Muscle layer of colon (tissue), 2 donors: Measurements from ENCODE around the gene PLK2.

ENCODE experiments used
- H3K27ac ChIP-seq: one replicate; pipeline ENCODE4 v1.7.0; 2013; ENCODE audit warnings: low read depth, mild to moderate bottlenecking, low read length, moderate library complexity
- H3K27me3 ChIP-seq, 2 donors: one replicate each; pipeline ENCODE4 v1.7.0; 2013; ENCODE audit warnings: low read length in 2 of 2, mild to moderate bottlenecking in 2 of 2; ENCODE audit not compliant: insufficient read depth in 2 of 2, control insufficient read depth in 1 of 2
- H3K36me3 ChIP-seq: one replicate; pipeline ENCODE4 v1.7.0; 2013; ENCODE audit warnings: mild to moderate bottlenecking, low read length; ENCODE audit not compliant: insufficient read depth
- H3K4me1 ChIP-seq: one replicate; pipeline ENCODE4 v1.7.0; 2013; ENCODE audit warnings: mild to moderate bottlenecking, low read length; ENCODE audit not compliant: insufficient read depth
- H3K4me3 ChIP-seq, 2 donors: one replicate each; pipeline ENCODE4 v1.7.0; 2013; ENCODE audit warnings: low read length in 2 of 2, low read depth in 1 of 2, mild to moderate bottlenecking in 1 of 2, moderate library complexity in 1 of 2
- H3K9ac ChIP-seq: one replicate; pipeline ENCODE4 v1.7.0; 2013; ENCODE audit warnings: low read length
- H3K9me3 ChIP-seq: one replicate; pipeline ENCODE4 v1.7.0; 2013; ENCODE audit warnings: mild to moderate bottlenecking, low read length
- donor health status: abdominal sarcoma.
- donor health status: Adenocarcinoma of cecum.

Gene PLK2

DNA sequence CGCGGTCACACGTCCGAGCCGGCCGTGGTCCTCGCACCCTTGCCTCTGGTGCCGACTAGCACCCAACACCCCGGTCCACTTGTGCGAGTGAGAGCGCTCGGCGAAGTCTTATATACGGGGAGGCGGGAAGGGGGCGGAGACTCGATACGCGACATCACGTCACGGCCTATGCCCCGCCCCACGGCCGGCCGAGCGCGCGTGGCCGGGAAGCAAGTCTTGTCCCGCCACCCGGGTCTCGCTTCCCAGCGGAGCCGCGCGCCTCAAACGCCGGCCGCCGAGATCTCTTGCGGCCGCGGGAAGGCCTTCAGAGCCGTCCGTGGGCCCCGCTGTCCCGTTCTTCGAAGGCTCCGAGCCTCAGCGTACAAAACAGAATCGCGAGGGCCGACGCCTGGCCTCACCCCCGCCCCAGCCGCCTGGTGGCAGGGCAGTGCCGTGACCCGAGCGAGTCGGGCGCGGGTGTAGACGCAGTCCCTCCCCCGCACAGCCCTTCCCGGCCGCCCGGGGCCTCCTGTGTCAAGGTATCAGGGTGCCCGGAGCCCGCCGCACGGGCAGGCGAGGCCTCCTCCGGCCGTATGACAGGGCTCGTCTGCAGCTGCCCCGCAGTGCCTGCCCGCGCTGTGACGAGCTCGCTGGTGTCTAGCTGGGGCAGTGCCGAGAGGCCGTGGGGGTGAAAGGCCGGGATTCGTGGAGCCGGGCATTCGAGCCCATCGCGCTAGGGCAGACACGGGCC, at the start of gene PLK2:
Gene PLK2 (minus strand): TSS at position 85 of the 730 bp plus-strand sequence. CDS start 127 bp downstream, outside the sequence.
- H3K9me3 ChIP-seq = no peaks in the 10 kb centered on the region
- peaks cover under 1% of the 10 kb centered on the region for H3K36me3 ChIP-seq
- H3K9ac ChIP-seq = peak within 1 kb of the TSS; percentile 32
- peak within 1 kb of the TSS; percentile 85 for H3K27ac ChIP-seq
- no peaks in the 10 kb centered on the region for H3K4me1 ChIP-seq
- H3K27me3 ChIP-seq = no peaks in the 10 kb centered on the region
- peak within 1 kb of the TSS; percentile 72 for H3K4me3 ChIP-seq

DNA sequence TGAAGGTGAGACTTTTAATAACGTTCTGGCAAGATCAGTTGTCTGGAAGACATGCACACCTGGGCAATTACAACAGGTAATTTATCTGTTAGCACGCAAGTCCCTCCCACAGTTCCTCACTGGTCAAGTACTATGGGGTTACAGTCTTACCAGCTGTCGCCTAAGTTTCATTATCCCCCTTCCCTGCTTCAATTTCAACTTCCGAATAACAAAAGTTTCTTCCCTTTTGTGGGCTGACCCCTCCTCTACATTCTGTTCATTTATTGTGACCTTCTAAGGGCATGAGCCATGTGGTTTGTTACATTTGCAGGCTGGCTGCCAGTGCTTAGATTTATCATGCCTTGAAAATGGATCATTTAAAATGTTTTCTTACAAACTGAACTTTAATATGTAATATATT, 47.8 kb upstream of the PLK2 start:
- H3K4me1 ChIP-seq = no peaks in the 10 kb centered on the region
- no peak overlapping the region for H3K9ac ChIP-seq
- H3K27ac ChIP-seq = no peak overlapping the region
- no peak overlapping the region for H3K4me3 ChIP-seq
- H3K36me3 ChIP-seq = no peaks in the 10 kb centered on the region
- H3K9me3 ChIP-seq = no peaks in the 10 kb centered on the region
- no peaks in the 10 kb centered on the region for H3K27me3 ChIP-seq

DNA sequence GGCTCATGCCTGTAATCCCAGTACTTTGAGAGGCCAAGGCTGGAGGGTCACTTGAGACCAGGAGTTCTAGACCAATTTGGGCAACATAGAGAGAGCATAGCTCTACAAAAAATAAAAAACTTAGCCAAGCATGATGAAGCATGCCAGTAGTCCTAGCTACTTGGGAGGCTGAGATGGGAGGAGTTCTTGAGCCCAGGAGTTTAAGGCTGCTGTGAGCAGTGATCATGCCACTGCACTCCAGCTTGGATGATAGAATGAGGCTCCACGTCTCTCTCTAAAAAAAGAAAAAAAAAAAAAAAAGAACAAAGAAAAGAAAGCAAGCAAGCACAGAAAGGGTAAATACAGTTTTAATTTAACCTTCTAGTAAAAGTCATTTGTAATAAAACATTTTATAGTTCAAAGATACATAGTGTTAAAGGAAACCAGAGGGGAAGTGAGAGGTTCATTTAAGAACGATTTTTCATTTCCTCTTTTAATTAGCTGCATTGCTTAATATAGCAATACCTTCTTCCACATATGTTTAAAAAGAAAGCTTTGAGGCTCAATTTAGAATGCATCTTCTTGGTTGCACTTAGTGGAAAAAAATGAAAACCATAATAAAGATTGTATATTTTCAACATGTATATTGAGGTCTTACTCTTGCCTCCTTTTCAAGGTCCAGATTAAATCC, 46.2 kb upstream of the PLK2 start:
- Histone ChIP-seq H3K27ac (no peak overlapping the region), H3K27me3 (no peaks in the 10 kb centered on the region), H3K4me3 (no peak overlapping the region), H3K4me1 (no peaks in the 10 kb centered on the region), H3K9ac (no peak overlapping the region), H3K36me3 (no peaks in the 10 kb centered on the region), H3K9me3 (no peaks in the 10 kb centered on the region)

DNA sequence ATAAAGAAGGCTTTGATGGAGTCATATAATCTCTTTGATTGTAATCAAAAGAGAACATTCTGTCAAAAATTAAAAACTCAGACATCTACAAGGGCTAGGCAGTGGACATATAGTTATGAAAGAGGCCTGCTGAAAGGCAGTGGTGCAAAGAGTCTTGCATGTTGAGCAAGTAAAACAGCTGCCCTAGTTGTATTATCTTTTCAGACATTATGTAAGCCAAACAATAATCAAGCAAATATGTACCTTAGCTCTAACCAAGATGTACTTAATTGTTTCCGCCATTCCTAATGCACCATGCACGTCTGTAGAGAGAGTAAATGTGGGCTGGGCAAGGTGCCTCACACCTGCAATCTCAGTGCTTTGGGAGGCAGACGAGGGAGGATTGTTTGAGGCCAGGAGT, 45.6 kb upstream of the PLK2 start:
- Histone ChIP-seq H3K9ac (no peak overlapping the region), H3K36me3 (no peaks in the 10 kb centered on the region), H3K4me1 (no peaks in the 10 kb centered on the region), H3K27ac (no peak overlapping the region), H3K4me3 (no peak overlapping the region), H3K9me3 (no peaks in the 10 kb centered on the region), H3K27me3 (no peaks in the 10 kb centered on the region)

DNA sequence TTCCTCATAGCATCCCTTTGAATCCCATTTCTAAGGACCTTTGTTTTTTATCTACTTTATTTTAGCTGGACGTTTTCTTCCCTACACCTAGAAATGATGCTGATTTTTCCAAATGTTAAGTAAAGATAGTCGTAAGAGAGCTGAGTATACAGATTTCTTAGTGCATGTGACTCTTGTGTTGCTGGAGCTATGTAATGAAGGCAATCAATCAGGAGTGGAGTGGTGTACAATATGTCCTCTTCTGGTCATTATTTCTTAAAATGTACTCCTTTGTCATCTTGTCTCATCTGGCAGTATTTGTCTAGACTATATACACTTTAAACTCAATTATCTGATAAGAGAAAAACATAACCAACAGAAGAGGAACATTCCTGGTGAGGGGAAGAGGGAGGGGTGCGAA, 44.9 kb upstream of the PLK2 start:
- Histone ChIP-seq H3K36me3 (no peaks in the 10 kb centered on the region), H3K4me1 (no peaks in the 10 kb centered on the region), H3K9ac (no peak overlapping the region), H3K27me3 (no peaks in the 10 kb centered on the region), H3K9me3 (no peaks in the 10 kb centered on the region), H3K27ac (no peak overlapping the region), H3K4me3 (no peak overlapping the region)

DNA sequence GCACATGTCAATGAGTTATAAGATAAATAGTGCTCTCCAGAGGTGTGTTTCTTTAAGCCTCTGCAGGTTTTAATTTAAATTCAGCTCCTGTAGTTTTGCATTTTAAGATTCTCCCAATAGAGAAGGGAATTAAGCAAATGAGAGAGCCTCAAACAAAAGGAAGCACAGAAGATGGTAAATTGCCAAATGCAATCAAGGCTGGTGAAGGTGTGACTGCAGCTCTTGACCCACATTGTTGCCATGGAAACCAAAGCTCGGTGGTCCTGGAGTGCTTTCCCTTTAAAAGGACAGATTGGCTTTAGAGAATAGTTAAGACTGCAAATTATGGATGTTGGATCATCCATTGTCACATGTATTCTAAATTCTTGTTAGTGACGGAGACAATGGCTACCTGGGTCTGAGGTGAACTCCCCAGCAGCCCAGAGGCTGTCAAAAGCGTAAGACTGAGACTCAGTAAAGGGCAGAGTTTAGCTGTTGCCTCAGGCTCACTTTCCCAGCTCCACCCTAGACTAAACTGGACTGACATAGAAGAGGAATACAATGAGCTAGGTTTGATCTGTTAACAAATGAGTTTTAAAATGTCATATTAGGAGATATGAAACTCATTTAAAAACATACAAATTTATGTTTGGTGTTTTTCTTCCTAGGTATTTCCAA, 43.6 kb upstream of the PLK2 start:
- Histone ChIP-seq H3K36me3 (no peaks in the 10 kb centered on the region), H3K27ac (no peak overlapping the region), H3K9ac (no peak overlapping the region), H3K4me3 (no peak overlapping the region), H3K9me3 (no peaks in the 10 kb centered on the region), H3K4me1 (no peaks in the 10 kb centered on the region), H3K27me3 (no peaks in the 10 kb centered on the region)

DNA sequence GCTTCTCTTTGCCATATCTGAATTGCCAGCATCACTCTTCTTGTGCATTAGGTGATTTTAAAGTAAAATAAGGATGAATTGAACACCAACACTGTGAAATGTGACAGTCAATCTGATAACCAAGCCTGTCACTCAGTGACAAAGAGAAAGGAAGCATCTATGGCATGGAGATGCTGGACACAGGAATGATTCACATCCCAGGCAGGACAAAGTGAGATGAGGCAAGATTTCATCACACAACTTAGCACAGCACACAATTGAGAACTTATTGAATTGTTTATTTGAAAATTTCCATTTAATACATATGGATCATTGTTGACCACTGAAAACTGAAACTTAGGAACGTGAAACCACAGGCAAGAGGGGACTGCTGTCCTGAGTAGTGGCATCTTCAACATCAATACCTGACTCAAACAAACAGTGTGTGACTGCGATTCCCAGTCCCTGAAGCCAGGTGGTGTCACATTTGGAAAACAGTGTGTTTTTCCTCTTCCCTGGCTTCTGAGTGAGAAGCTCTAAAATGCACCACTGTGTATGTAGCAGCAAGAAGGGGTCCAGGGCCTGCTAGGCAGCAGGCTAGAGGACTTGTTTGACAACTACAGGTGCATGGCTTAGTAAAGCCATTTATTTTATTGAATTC, 42.0 kb upstream of the PLK2 start:
- no peaks in the 10 kb centered on the region for H3K36me3 ChIP-seq
- H3K9me3 ChIP-seq = no peaks in the 10 kb centered on the region
- H3K9ac ChIP-seq = no peak overlapping the region
- no peaks in the 10 kb centered on the region for H3K27me3 ChIP-seq
- no peaks in the 10 kb centered on the region for H3K4me1 ChIP-seq
- no peak overlapping the region for H3K4me3 ChIP-seq
- H3K27ac ChIP-seq = no peak overlapping the region

DNA sequence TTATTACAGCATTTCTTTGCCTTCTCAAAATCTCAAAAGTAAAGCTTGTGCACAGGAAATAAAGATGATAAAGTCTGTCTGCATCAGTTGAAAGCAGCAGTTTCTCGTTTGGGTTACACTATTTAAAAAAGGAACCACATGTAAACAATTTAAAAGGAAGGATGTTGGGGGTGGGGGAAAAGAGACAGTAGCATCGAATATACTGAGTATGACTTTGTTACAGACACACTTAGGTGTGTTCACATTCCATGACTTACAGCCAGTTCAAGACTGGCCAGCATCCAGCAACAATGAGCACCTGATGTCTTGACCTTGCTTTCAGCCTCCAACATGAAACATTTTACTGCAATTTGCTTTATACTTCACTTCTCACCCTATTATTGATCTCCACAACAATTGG, 40.1 kb upstream of the PLK2 start:
- H3K9me3 ChIP-seq = no peaks in the 10 kb centered on the region
- no peak overlapping the region for H3K27ac ChIP-seq
- no peak overlapping the region for H3K4me3 ChIP-seq
- no peaks in the 10 kb centered on the region for H3K4me1 ChIP-seq
- H3K36me3 ChIP-seq = no peaks in the 10 kb centered on the region
- no peak overlapping the region for H3K9ac ChIP-seq
- no peaks in the 10 kb centered on the region for H3K27me3 ChIP-seq

DNA sequence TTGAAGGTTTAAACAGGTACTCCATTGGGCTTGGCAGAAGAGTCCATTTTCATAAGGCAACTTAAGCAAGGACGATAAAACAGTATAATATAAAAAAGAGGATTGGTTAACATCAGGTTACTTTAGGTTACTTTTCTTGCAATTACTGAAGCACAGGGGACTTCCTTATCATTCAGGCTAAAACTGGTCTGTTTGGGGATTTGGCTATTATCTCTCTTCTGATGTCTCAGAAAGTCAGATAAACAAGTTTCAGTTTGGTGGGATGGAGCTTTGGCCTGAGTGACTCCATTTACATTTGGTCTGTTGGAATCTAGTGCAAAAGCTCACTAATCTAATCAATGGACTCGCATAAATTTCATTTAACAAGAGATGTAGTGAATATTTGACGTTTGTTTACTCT, 39.3 kb upstream of the PLK2 start:
- H3K27me3 ChIP-seq = no peaks in the 10 kb centered on the region
- H3K4me1 ChIP-seq = no peaks in the 10 kb centered on the region
- no peak overlapping the region for H3K4me3 ChIP-seq
- H3K9me3 ChIP-seq = no peaks in the 10 kb centered on the region
- no peaks in the 10 kb centered on the region for H3K36me3 ChIP-seq
- H3K9ac ChIP-seq = no peak overlapping the region
- H3K27ac ChIP-seq = no peak overlapping the region

DNA sequence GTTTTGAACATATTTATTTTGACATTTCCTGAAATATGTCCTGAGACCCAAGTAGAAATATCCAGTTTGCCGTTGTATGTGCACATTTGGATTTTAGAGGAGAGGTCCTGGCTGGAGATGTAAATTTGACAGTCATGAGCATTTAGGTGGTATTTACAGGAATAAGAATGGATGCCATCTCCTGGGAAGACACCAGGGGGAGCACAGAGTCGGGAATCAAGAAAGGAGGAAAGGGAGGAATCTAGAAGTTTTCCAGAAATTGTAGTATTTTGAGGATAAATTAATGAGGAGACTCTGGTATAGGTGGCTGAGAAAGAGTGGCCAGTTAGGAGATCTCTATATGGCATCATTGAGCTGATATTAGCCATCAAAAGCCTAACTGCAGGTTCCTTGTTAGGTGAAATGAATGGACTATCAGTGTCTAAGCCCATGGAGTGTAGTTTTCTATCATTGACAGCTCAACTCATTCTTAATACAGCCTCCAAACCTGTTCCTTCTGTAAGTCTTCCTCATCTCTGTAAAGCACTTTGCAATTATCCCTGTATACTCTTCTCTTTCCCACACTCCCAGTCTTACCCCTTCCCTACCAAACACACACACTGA, 38.6 kb upstream of the PLK2 start:
- no peak overlapping the region for H3K27ac ChIP-seq
- no peaks in the 10 kb centered on the region for H3K36me3 ChIP-seq
- no peak overlapping the region for H3K4me3 ChIP-seq
- no peaks in the 10 kb centered on the region for H3K9me3 ChIP-seq
- no peak overlapping the region for H3K9ac ChIP-seq
- H3K27me3 ChIP-seq = no peaks in the 10 kb centered on the region
- no peaks in the 10 kb centered on the region for H3K4me1 ChIP-seq

DNA sequence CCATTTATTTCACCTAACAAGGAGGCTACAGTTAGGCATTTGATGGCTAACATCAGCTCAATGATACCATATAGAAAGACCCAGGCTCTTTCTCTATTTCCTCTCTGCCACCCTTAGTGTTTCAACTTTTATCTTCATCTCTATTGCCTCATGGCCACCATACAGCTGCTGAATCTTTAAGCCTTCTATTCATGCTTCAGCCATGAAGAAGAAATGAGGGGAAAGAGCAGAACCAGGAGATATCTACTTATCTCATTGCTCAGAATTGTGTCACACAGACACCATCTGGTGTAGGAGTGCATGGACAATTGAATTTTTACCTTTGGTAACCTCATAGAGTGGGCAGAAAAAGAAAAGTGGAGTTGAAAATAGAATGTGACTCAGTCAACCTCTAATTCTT, 38.0 kb upstream of the PLK2 start:
- no peaks in the 10 kb centered on the region for H3K36me3 ChIP-seq
- no peak overlapping the region for H3K4me3 ChIP-seq
- H3K9ac ChIP-seq = no peak overlapping the region
- no peaks in the 10 kb centered on the region for H3K4me1 ChIP-seq
- no peak overlapping the region for H3K27ac ChIP-seq
- no peaks in the 10 kb centered on the region for H3K27me3 ChIP-seq
- no peaks in the 10 kb centered on the region for H3K9me3 ChIP-seq
